Putamen (tissue), 1 donor: ENCODE data around the gene UBTD2.

Source experiments
- DNase-seq: peaks from one replicate; pipeline ENCODE4 v3.0.0-alpha.2; 2016; ENCODE audit warnings: low spot score

Gene UBTD2

DNA sequence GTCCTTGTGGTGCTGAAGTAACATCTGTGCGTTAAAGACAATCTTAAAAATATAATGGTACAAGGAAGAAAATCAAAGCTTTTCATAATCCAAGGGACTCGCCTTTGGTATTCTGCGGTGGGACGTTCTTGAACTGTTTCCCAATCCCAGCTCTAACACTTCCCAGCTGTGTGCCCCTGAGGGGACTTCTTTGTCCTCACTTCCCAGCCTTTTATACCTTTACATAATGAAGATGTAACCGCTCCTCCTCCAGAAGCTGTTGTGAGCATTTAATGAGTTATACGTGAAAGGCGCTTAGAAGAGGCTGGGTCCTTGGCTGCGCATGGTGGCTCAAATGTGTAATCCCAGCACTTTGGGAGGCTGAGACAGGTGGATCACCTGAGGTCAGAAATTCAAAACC, 112.4 kb downstream of the UBTD2 start:
- no peak for DNase-seq

DNA sequence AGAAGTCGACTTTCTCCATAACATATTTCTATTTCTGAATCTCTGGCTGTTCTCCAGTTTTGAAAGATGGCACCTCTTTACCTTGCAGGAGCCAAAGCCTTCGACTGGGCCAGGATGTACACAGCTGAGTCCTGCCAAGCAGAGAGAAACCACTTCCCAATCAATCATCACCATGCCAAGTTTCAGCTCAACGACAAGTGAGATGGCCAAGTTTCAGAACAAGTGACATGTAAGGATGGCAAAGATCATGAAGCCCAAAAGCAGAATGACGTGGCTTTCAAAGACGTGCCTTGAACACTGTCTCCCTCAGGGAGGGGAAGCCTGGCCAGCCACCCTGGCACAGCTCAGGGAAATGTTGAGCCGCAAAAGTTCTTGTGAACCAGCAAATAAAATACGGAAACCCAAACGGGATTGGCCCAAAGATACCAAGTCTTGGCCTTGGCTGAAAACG, 113.3 kb downstream of the UBTD2 start:
- no peak for DNase-seq

DNA sequence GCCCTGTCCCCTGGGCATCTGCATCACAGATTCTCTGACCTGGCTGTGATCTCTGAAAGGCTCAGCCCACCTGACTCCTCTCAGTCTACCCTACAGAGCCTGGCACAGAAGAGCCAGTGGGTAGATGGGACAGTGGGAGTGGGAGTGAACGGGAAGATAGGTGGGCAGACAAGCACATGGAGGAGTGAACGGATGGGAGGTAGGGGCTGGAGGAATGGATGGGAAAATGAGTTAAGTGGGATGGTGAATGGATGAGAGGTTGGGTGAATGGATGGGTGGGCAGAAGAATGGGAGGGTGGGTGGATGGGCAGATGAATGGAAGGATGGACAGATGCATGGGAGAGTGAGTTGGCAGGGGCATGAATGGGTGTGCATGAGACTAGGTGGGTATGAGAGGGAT, 114.3 kb downstream of the UBTD2 start:
- no peak for DNase-seq

DNA sequence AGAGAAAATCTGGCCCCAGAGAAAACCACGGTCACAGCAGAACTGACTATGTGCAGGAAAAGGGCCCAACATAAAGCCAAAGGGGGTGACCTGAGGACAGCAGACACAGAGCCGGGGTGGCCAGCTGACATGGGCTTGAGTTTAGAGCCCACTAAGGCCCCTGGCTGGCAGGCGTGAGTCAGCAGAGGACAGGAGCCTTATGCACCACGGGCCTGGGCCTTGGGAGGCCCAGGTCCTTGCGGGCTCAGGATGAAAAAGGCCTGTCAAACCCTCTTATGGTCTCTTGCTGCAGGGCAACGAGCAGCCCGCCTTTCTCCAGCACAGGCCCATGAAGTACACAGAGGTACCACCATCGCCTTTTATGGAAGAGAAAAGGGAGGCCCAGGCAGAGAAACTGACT, 115.3 kb downstream of the UBTD2 start:
- no peak for DNase-seq

DNA sequence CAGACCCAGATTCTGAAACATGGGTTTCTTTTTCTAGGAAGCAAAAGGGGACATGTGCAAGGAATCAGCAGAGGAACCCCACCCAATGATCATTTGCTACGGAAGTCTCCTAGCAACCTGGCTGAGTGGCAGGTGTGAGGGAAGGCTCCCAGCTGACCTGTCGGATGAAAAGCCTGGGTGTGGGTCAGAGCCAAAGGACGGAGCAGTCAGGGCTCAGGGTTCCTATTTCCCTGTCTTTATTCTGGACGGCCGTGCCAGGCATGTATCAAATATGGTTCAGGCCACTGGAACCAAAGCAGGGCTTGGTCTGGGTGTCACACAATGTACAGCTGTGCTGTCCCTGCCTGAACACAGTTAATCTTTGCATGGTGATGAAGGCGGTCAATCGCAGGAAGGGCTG, 115.7 kb downstream of the UBTD2 start:
- no peak for DNase-seq

DNA sequence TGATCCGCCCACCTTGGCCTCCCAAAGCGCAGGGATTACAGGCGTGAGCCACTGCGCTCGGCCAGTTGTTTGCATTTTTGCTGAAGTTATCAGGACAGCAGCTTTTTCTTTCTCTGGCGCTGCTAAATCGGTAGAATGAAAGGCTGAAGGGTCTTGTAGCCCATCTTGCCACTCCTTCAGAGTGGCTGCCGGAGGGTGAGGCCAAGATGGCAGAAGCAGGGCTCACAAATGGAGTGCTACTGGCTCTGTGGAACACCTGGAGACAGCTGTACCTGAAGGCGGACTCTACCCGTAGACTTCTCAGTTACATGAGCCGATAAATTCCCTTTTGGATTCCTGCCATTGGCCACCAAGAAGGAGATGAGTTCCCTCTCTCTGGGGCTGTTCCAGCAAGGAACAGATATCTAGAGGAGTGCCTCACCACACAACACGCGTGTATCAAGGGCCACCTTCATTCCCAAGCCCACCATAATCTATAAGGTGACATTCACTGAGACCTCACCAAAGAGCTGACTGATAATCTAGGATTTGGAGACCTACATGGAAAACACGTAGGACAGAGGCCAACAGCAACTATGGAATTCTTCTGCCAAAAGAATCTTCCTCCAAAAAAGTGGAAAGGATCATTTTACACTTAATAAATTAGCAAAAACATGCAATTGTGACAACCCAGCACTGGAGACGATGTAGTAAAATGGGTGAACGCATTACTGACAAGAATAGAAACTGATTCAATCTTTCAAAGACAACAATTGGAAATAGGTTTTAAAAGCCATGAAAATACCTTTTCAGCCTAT, 117.3 kb downstream of the UBTD2 start:
- no peak for DNase-seq

DNA sequence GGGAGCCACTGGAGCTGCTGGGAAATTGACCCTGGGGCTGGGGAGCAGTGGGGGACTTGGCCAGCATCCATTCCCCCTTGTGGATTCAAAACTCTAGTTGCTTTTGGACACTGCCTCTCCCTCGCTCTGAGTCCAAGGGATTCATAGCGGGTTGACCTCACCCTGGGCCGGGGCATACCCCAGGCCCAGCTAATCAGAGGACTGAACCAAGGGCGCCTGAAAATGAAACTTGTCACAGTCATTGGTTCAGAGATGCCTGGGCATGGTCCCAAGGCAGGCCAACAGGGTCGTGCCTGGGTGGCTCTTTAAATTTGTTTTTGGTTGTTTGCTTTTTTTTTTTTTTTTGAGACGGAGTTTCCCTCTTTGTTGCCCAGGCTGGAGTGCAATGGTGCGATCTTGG, 118.1 kb downstream of the UBTD2 start:
- no peak for DNase-seq

DNA sequence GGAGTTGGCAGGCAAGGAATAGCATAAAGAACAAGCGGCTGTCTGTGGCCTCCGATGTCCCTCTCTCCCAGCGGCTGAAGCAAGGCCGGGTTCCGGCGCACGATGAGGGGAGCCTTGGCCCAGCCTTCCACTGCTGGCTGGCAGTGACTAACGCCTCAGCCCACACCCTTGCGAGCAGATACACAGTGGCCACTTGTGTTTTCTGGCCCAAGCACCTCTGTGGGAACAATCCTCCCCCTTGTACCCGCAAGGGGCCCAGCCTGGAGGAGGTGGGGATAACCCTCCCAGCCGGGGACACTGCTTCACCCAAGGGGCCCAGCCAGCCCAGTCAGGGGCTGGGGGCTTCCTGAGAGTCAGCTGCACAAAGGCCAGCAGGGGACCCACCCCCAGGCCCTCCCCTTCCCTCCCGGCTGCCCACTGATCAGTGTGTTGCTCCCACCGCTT, 118.8 kb downstream of the UBTD2 start:
- peak; percentile 51 for DNase-seq

DNA sequence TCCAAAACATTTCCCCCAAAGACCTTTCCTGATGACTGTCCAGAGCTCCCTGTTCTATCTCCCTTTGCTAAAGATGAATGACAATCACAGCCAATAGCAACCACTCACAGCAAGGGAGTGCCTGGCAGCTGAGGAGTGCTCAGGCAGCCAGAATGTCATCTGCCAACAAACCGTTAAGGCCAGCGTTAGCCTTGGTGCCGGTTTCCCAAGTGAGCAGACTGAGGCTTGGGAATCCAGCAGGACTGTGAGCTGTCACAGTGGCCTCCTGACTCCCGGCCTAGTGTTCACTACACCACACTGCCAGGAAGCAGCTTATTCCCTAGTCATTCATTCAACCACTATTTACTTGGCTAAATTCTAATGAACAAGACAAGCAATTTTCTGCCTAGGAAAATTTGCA, 120.2 kb downstream of the UBTD2 start:
- no peak for DNase-seq

DNA sequence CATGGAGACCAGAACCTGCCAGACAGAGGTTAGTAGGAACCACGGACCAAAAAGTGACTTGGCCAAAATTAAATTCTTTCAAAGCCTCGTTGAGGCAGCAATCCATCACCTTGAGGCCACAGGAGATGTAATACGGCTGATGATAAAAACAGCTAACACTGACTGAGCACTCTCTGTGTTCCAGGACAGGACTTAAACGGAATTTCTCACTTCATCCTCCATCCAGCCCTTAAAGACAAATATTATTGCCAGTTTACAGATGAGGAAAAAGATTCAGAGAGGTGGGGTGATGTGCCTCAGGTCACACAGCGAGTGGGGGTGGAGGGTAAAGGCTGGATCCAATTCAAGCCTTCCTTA, 120.6 kb downstream of the UBTD2 start:
- DNase-seq, result no peak

DNA sequence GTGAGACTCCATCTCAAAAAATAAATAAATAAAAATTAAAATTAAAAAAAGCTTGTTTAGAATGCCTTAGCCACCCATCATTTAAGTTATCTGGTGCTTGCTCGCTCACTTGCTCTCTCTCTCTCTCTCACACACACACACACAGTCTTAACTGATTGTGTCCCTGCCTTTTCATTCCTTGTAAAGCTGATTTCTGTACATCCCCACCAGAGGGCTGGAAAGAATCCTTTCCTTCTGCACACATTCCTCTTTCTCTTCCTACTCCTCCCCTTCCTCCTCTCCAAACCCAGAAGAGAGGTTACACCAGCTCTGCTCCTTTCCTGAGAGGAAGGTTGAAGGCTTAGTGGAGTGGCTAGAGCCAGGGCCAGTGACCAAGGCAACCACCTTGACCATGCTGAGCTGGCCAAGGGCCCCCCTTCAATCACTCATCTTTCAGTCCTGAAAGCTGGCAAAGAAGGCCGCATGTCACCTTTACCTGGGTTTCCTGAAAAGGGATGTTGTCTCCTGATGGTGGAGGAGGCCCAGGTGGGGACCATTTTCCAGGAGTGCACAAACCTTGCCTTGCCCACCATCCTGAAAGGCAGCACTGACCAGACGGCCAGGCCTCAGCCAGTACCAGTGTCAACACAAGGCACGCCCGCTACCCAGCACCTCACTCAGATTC, 121.1 kb downstream of the UBTD2 start:
- no peak for DNase-seq

DNA sequence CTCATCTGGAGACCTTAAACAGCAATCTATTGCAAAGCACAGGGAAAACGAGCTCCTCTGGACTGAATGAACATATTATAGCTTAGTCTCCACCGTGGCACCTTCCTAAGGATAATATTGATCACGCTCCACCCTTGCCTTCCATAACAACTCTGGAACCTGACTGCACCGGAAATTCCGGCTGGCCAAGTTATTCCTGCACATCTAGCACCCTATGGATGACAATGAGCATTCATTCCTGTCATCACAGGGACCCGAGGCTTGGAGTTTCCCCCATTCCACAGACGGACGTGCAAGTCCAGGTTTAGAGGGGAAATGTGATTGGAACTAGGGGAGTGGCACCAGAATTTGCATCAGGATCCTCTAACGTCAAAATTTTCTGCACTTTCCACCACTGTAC, 123.1 kb downstream of the UBTD2 start:
- no peak for DNase-seq
